Measurements from ENCODE around the gene KRT13. TPM values are rescaled to one million over a fixed set of nuclear protein-coding genes. Genes with fewer than 3 reads are reported as not detected.
A peak's percentile ranks its signal among the peaks of the same experiment; 100 is the strongest.

The KRT13 gene
- total RNA-seq, 1 donor from 2014 or later: not detected

DNA sequence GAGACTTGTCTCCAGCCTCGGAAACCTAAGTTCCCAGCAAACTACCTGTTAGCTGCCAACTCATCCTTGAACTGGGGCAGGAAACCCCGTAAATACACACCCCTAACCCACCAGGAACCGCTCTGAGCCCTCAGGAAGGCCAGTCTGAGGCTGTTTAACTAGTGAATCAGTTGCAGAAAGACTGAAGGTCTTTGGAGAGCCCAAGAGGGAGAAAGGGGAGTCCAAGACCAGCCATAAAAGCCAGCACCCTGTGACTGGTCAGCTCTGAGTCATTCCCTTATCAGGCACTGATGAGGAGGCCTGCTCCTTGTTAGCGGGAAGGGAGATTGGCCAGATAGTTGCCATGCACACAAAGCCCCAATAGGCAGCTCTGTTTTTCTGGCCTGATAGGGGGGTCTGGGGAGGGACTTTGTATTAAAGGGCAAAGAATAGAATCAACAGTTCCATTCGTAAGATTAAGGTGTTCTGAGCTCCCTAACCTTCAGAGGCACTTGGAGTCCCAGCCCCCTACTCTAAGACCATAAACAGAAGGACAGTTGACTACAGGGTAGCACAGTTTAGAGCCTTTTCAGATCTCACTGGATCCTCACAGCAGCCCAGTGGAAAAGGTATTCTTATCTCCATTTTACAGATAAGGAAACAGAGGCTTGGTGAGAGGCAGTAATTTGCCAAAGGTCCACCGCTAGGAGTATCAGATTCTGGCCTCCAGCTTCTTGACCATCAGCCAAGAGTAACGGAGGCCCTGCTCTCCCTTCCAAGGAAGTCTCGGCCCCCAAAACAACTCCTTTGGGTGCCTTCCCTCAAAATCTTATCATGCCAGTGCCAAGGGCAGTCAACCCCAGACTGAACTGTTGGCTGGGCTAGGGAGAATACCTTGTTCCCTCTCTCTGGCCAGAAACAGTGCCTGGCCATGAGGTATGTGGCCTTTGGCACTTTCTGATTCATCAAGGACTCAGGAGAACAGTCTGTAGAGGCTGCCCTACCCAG is 24.9 kb upstream of the KRT13 start:
- no peak for DNase-seq (ENCODE audit: low spot score)

DNA sequence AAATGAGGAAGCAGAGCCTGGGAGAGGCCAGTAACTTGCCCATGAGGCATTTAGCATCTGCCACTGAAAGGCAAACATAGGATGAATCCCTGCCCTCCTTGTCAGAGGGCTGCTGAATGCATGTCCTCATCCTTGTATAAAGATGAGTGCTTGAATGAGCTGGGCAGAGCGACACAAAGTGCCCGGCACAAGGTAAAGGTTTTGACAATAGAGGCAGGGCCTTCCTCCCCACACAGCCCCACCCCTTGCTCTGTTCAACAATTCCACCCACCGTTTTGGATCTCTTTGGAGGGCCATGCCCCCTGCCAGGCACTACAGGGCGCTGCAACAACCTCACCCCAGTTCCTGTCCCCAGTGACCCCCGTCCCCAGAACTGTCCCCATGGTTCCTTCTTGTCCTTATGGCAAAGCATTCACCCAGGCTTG is 24.1 kb upstream of the KRT13 start:
- Mint-ChIP-seq H3K27me3 (ENCODE audit: unreplicated experiment) (peaks cover 15% of the 10 kb centered on the region), H3K4me3 (ENCODE audit: unreplicated experiment) (no peak overlapping the region), H3K36me3 (ENCODE audit: low read depth, unreplicated experiment) (no peaks in the 10 kb centered on the region), H3K9me3 (ENCODE audit: unreplicated experiment) (no peaks in the 10 kb centered on the region), H3K4me1 (ENCODE audit: unreplicated experiment) (no peaks in the 10 kb centered on the region), H3K27ac (ENCODE audit: unreplicated experiment) (peak overlapping the region; percentile 42)
- DNase-seq (ENCODE audit: low spot score): no peak
- TF ChIP-seq, protein P1, sequence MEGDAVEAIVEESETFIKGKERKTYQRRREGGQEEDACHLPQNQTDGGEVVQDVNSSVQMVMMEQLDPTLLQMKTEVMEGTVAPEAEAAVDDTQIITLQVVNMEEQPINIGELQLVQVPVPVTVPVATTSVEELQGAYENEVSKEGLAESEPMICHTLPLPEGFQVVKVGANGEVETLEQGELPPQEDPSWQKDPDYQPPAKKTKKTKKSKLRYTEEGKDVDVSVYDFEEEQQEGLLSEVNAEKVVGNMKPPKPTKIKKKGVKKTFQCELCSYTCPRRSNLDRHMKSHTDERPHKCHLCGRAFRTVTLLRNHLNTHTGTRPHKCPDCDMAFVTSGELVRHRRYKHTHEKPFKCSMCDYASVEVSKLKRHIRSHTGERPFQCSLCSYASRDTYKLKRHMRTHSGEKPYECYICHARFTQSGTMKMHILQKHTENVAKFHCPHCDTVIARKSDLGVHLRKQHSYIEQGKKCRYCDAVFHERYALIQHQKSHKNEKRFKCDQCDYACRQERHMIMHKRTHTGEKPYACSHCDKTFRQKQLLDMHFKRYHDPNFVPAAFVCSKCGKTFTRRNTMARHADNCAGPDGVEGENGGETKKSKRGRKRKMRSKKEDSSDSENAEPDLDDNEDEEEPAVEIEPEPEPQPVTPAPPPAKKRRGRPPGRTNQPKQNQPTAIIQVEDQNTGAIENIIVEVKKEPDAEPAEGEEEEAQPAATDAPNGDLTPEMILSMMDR (IDR thresholded peaks at IDR 0.05; ENCODE audit: unreplicated experiment): no peak

More for the DNA sequence above, 24.9 kb upstream of the KRT13 start:
- Mint-ChIP-seq H3K4me3 (ENCODE audit: unreplicated experiment) (no peak overlapping the region), H3K9me3 (ENCODE audit: unreplicated experiment) (no peaks in the 10 kb centered on the region), H3K36me3 (ENCODE audit: low read depth, unreplicated experiment) (no peaks in the 10 kb centered on the region), H3K4me1 (ENCODE audit: unreplicated experiment) (no peaks in the 10 kb centered on the region), H3K27ac (ENCODE audit: unreplicated experiment) (no peak overlapping the region), H3K27me3 (ENCODE audit: unreplicated experiment) (peaks cover 15% of the 10 kb centered on the region)
- TF ChIP-seq, protein P1 (IDR thresholded peaks at IDR 0.05; ENCODE audit: unreplicated experiment): no peak

GRCh38 chr17:41528959-41529353 is 23.5 kb upstream of the KRT13 start:
- Mint-ChIP-seq H3K27ac (ENCODE audit: unreplicated experiment) (peak overlapping the region; percentile 42), H3K27me3 (ENCODE audit: unreplicated experiment) (peaks cover 15% of the 10 kb centered on the region), H3K4me3 (ENCODE audit: unreplicated experiment) (no peak overlapping the region), H3K9me3 (ENCODE audit: unreplicated experiment) (no peaks in the 10 kb centered on the region), H3K4me1 (ENCODE audit: unreplicated experiment) (no peaks in the 10 kb centered on the region), H3K36me3 (ENCODE audit: low read depth, unreplicated experiment) (no peaks in the 10 kb centered on the region)
- no peak for DNase-seq (ENCODE audit: low spot score)
- TF ChIP-seq, protein P1 (IDR thresholded peaks at IDR 0.05; ENCODE audit: unreplicated experiment): no peak

- H3K4me1 Mint-ChIP-seq (ENCODE audit: unreplicated experiment): no peaks in the 10 kb centered on the region
- H3K27ac Mint-ChIP-seq (ENCODE audit: unreplicated experiment): no peak overlapping the region
- H3K9me3 Mint-ChIP-seq (ENCODE audit: unreplicated experiment): no peaks in the 10 kb centered on the region
- peaks cover 15% of the 10 kb centered on the region for H3K27me3 Mint-ChIP-seq (ENCODE audit: unreplicated experiment)
- TF ChIP-seq, protein P1 (IDR thresholded peaks at IDR 0.05; ENCODE audit: unreplicated experiment): no peak
- H3K36me3 Mint-ChIP-seq (ENCODE audit: low read depth, unreplicated experiment): no peaks in the 10 kb centered on the region
- no peak for DNase-seq (ENCODE audit: low spot score)
- no peak overlapping the region for H3K4me3 Mint-ChIP-seq (ENCODE audit: unreplicated experiment)
Measured at GRCh38 chr17:41527063-41528023, 21.9 kb upstream of the KRT13 start.
